HepG2 (cell line): ENCODE results near the gene SLC2A14. TPM values are rescaled to one million over a fixed set of nuclear protein-coding genes. Genes with fewer than 3 reads are reported as not detected.

Experiments
- AHDC1 ChIP-seq: sonication (generic); formaldehyde crosslinking; IDR thresholded peaks from 2 replicates; pipeline ENCODE4 v1.5.1; 2020; ENCODE audit warnings: mild to moderate bottlenecking, missing genetic modification reagents, borderline replicate concordance
- CHD4 ChIP-seq: fragments of 200-600 bp; sonication (generic); IDR thresholded peaks from 2 replicates; pipeline ENCODE4 v1.7.0; 2017; ENCODE audit warnings: mild to moderate bottlenecking, low read length, borderline replicate concordance
- CREB1 ChIP-seq, 2 experiments: fragments of 450-650 bp in 1 of 2; IDR thresholded peaks; 2 replicates each; pipeline ENCODE4 v1.6.1; 2016 to 2017; ENCODE audit warnings: control low read depth in 1 of 2, mild to moderate bottlenecking in 1 of 2, missing compliant biosample characterization in 1 of 2, missing genetic modification characterization in 1 of 2
- FOXK2 ChIP-seq: fragments of 450-650 bp; IDR thresholded peaks from 2 replicates; pipeline ENCODE4 v1.6.1; 2016
- HDAC1 ChIP-seq: sonication (generic); formaldehyde crosslinking; IDR thresholded peaks from 2 replicates; pipeline ENCODE4 v1.5.1; 2020; ENCODE audit warnings: mild to moderate bottlenecking, missing genetic modification reagents
- HNF4A ChIP-seq: sonication (generic); formaldehyde crosslinking; IDR thresholded peaks from 2 replicates; pipeline ENCODE4 v1.4.0; 2020; ENCODE audit warnings: missing genetic modification reagents
- HOXA3 ChIP-seq: sonication (generic); formaldehyde crosslinking; IDR thresholded peaks from 2 replicates; pipeline ENCODE4 v1.5.0; 2020; ENCODE audit warnings: missing genetic modification reagents
- KAT8 ChIP-seq: IDR thresholded peaks from 2 replicates; pipeline ENCODE4 v1.6.1; 2016; ENCODE audit warnings: missing genetic modification reagents, missing compliant biosample characterization
- MIER2 ChIP-seq: IDR thresholded peaks from 2 replicates; pipeline ENCODE4 v1.6.1; 2016; ENCODE audit warnings: missing biosample characterization, missing genetic modification reagents
- MIXL1 ChIP-seq: IDR thresholded peaks from 2 replicates; pipeline ENCODE4 v1.6.1; 2016
- MLX ChIP-seq: IDR thresholded peaks from 2 replicates; pipeline ENCODE4 v1.6.1; 2016
- NFIC ChIP-seq: IDR thresholded peaks from 2 replicates; pipeline ENCODE4 v1.6.1; 2012; ENCODE audit warnings: mild to moderate bottlenecking, low read length, inconsistent platforms
- RCOR2 ChIP-seq: IDR thresholded peaks from 2 replicates; pipeline ENCODE4 v1.6.1; 2016; ENCODE audit warnings: missing biosample characterization, missing genetic modification reagents
- REPIN1 ChIP-seq: sonication (generic); formaldehyde crosslinking; IDR thresholded peaks from 2 replicates; pipeline ENCODE4 v1.8.0; 2022; ENCODE audit warnings: missing genetic modification reagents, low read depth, mild to moderate bottlenecking, borderline replicate concordance
- SOX5 ChIP-seq: IDR thresholded peaks from 2 replicates; pipeline ENCODE4 v1.6.1; 2016; ENCODE audit warnings: borderline replicate concordance
- TBX3 ChIP-seq: fragments of 450-650 bp; IDR thresholded peaks from 2 replicates; pipeline ENCODE4 v1.6.1; 2017; ENCODE audit warnings: antibody characterized with exemption, mild to moderate bottlenecking, inconsistent platforms, borderline replicate concordance
- TCF7 ChIP-seq: sonication (generic); IDR thresholded peaks from 2 replicates; pipeline ENCODE4 v1.6.1; 2016; ENCODE audit warnings: antibody characterized with exemption, low read depth
- TGIF2 ChIP-seq: IDR thresholded peaks from 2 replicates; pipeline ENCODE4 v1.6.1; 2016; ENCODE audit warnings: control low read depth, missing compliant biosample characterization
- ZNF205 ChIP-seq: IDR thresholded peaks from 2 replicates; pipeline ENCODE4 v1.6.1; 2018; ENCODE audit warnings: missing biosample characterization, missing genetic modification reagents
- ZNF281 ChIP-seq: sonication (generic); formaldehyde crosslinking; IDR thresholded peaks from 2 replicates; pipeline ENCODE4 v1.4.0; 2020; ENCODE audit warnings: missing genetic modification reagents, borderline replicate concordance
- polyA plus RNA-seq, 8 experiments: library from polyadenylated mRNA; depleted of rRNA in 3 of 8; stranded (reverse) in 7 of 8; unstranded in 1 of 8; fragments of >200 nt; fragmentation: Illumina TruSeq in 4 of 8; extraction: Trizol in 4 of 8; gene quantifications; 2 replicates each; pipeline versions ENCODE4 v1.2.1 to v1.2.3, GENCODE V29; 2011 to 2016; ENCODE audit warnings: low read depth in 4 of 8, missing spikeins in 1 of 8, mixed read lengths in 1 of 8; ENCODE audit not compliant: insufficient read depth in 1 of 8
- total RNA-seq, 5 experiments: library from RNA; depleted of rRNA; stranded (reverse); fragments of >200 nt; fragmentation: Illumina TruSeq; extraction: Trizol; gene quantifications; 2 replicates each; pipeline ENCODE4 v1.2.3, GENCODE V29; 2016; ENCODE audit warnings: low read depth in 1 of 5

Gene SLC2A14
- total and polyA plus RNA-seq, 2 of the 13 experiments (the other 11 are each of a cell fraction or from before 2014, with no cell fraction given), result 7.7 to 39.0 TPM

- peak; percentile 84; the same call in 1 of the 2 replicates for TF ChIP-seq AHDC1 (CRISPR knock-in tag)
- 0 out of 2 replicates have a peak, but pooled peaks have one; percentile 44 for TF ChIP-seq KAT8 (CRISPR knock-in tag)
- peak; percentile 61; the same call in 1 of the 2 replicates for TF ChIP-seq MIER2 (CRISPR knock-in tag)
- TF ChIP-seq MLX (CRISPR knock-in tag), result peak; percentile 82; the same call in 1 of the 2 replicates
- 0 out of 2 replicates have a peak, but pooled peaks have one; percentile 54 for TF ChIP-seq ZNF205 (CRISPR knock-in tag)
- peak; percentile 75; the same call in 1 of the 2 replicates for TF ChIP-seq TGIF2 (CRISPR knock-in tag)
- TF ChIP-seq RCOR2 (CRISPR knock-in tag), result peak; percentile 86
- peak; percentile 47; the same call in 1 of the 2 replicates for TF ChIP-seq CREB1 (IDR thresholded peaks at IDR 0.05)
- peak; percentile 66 for TF ChIP-seq CREB1 (CRISPR knock-in tag; IDR thresholded peaks at IDR 0.05)
- TF ChIP-seq REPIN1, result 0 out of 2 replicates have a peak, but pooled peaks have one; percentile 44
- TF ChIP-seq TCF7, result peak; percentile 99
- peak; percentile 62; the same call in 1 of the 2 replicates for TF ChIP-seq HOXA3
- peak; percentile 34; the same call in 1 of the 2 replicates for TF ChIP-seq CHD4
- TF ChIP-seq HNF4A (CRISPR knock-in tag), result peak; percentile 74
- TF ChIP-seq ZNF281 (CRISPR knock-in tag), result peak; percentile 44; the same call in 1 of the 2 replicates
- TF ChIP-seq NFIC, result peak; percentile 93
- peak; percentile 53; the same call in 1 of the 2 replicates for TF ChIP-seq HDAC1 (CRISPR knock-in tag)
- TF ChIP-seq MIXL1 (CRISPR knock-in tag), result peak; percentile 98
- peak; percentile 94 for TF ChIP-seq TBX3
- TF ChIP-seq FOXK2, result peak; percentile 78
- peak; percentile 99 for TF ChIP-seq SOX5
Observed at GRCh38 chr12:7851622-7852081, 21.1 kb downstream of the SLC2A14 start (continued).
